Stimulated activated CD4-positive, alpha-beta T cell treated with anti-CD3 and anti-CD28 coated beads, Interleukin-2, amount 100 ng/mL, for 4 hours (primary cell): ENCODE results near the gene CTDSP2.
"Not testable (repeated sequence)": the region's sequence is repeated elsewhere in the genome, so short reads cannot be mapped to it uniquely, and the experiment has no call there.

ENCODE experiments used
- DNase-seq: peaks from one replicate; pipeline ENCODE4 v3.0.0-alpha.2; 2020; ENCODE audit warnings: low read depth

Gene CTDSP2, protein sequence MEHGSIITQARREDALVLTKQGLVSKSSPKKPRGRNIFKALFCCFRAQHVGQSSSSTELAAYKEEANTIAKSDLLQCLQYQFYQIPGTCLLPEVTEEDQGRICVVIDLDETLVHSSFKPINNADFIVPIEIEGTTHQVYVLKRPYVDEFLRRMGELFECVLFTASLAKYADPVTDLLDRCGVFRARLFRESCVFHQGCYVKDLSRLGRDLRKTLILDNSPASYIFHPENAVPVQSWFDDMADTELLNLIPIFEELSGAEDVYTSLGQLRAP

DNA sequence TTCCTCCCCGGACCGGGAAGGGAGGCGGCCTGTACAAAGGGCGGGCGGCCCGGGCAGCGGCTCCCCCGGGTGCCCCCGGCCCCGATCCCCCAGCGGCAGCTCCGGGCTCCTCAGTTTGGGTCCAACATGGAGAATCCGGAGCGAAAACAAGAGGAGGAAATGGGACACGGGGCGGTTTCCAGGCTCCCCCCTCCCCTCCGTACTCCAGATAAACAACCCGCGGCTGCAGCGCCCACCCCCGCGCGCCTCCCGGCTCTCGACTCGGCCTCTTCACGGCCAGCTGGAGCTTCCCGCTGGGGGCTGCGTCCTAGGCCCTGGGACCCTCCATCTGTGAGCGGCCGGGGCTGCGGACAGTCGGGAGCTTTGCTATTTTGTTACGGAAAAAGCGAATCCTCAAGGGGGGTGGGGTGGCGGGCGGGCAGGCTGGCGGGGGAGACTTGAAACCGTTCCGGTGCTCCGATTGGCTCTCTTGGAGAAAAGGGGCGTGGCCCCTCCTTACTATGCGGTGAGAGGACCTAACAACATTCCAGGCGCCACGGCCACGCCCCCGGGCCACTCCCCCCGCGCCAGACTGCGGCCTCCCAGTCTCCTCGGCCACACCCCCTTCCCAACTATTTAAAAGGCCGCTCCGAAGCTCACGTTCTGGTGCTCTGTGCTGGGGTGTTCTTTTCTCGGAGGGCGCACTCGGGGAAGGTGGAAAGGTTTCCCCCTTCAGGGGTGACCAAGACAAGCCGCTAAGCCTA is at the start of gene CTDSP2:
Gene CTDSP2, minus strand, starts transcription at position 153 of the 743 bp plus-strand sequence. CDS start 294 bp downstream, outside the sequence.
- DNase-seq, result peak; percentile 82

DNA sequence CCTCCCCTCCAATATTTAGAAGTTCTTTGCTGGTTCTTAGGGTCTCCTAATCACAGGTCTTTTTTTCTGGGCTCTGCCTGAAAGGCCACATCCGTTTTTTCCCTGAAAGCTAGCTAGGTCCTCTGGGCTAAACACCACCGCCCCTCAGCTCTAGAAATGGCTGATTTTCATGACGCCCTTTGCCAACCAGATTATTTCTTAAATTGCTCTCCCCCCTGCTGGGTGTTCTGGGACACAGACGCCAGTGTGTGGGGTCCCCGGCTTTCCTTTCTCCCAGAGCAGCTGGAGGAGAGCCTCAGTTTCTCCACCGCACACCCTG is 49.5 kb upstream of the CTDSP2 start:
- DNase-seq, result no peak

DNA sequence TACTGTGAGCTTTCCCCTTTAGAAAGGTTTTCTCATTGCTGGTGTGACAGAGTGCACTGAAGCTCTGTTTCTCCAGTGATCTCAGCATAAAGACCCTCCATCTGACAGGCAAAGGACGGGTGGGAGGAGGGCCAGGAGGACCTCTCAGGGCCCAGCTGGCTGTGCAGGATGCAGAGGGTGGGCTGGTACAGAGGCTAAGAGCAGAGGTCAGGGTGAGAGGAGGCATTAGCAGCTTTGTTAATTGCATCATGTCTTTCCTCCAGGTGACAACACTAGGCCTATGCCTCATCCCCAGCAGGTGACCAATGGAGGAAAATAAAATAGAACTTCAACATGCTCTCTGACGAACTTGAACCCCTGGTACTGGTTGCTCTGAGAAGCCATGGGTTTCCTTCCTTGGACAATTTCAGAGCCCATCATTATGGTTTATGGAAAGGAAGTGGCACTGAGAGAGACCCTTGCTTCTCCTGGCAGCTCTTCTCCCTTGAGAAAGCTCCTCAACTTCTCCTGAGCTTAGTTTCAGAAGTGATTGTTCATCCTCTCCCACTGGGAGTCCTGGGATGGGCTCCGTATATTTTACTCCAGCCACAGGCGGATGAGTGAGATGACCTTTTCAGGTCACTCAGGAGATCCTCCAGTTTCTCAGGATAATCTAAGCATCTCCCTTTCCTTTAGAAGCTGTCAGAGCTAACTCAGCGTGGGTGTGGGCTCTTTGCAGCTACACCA is 49.0 kb upstream of the CTDSP2 start:
- DNase-seq, result no peak

DNA sequence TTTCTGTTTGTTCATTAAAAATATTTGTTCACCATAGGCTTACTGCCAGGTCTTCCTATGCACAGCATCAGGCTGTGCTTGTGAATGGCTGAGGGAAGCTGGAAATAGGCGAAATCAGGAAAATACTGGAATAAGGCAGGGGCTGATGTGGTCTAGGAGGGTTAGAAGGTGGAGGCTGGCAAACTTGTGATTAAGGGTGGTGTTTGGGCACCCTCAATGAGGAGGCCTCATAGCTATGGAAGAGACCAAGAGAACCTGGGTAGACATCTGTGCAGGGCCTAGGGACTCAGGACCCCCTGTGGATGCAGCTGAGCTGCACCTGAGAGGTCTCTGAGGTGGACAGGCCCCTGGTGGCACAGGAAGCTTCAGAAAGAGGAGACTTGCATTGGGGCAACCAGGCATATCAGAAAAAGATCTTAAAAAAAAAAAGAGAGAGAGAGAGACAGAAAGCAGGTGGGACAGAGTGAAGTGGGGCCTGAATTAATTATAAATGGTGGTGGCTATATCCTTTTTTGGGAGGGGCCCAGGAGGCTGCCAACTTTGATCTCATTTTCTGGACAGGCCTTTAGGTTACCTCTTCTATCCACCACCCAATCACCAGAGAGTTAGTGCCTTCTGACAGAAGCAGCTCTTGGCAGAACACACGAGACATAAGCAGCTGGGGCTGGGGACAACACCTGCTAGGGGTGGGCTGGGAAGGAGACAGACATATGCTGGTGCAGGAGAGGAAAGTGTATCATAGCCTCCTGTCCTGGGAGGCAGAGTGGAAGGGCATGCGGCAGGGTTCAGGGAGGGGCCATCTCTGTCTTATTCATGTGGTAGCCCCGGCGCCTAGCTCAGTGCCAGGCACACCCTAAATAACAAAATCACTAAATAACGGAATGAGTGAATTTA is 48.1 kb upstream of the CTDSP2 start:
- DNase-seq, result no peak

DNA sequence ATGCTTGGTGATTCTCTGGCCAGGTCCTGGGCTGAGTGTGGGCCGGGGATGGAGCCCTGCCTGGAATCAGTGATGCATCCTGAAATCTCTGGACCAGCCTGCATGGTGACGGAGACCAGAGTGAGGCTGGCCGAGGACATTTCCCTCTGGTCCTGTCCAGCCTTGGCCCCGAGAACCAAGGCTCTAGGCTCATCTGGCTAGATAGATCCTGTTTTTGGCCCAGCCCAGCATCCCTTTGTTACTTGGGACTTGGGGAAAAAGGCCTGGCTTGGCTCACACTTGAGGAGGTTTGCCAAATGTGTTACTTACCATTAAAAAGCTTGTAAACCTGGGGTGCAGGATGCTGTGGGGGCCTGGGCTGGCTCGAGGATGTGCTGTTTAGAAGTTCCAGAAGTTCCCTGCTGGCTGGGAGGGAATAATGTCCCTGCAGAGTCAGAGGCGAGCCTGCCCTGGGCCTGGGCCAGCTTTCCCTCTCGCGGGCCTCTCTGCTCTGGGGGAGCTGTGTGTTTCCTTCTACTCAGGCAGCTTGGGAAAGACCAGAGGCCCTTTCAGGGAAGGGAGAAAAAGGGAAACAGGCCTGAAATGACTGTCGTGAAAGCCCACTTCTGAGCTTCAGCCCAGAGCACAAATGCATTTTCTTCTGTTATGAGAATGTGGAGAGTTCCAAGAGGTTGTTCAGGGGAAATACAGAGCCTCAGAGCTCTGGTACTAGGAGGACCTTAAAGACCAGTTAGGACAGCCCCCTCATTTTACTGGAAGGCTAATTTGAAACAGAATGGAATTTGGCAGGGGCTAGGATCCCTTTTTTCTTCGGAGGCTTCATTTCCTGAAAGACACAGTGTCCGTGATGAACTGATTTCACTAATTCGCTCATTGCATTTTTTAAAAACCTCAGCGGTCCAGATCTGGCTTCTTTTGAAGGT is 47.2 kb upstream of the CTDSP2 start:
- DNase-seq, result no peak

DNA sequence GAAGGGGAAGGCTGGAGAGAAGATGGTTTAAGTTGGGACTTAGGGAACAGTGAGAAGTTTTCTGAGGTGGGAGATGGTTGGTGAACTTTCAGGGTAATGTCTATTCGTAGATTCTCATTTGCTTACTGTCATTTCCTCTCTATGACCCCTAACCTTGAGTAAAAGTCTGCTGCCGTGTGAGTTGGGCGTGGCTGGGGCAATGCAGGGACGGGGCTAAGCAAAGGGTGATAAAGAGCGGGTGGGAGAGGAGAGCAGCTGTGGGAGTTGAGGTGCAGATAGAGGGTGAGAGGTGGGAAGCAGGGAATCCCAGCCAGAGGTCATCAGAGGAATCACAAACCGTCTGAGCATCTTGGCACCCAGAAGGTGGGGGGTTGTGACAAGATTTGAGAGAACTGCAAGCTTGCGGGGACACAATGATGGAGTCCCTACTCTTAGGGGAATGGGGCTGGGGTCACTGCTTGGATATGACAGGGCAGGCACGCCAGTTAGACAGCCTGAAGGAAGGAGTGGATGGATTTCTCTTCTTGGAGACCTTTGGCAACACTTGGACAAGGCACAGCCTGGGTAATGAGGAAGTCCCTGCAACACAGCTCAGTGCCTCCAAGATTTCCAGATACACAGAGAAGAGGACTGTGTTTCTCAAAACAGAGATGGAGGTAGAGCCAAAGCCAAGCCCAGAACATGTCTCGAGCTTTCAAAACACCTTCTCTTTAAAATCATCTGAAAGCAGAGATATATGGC is 45.9 kb upstream of the CTDSP2 start:
- no peak for DNase-seq

DNA sequence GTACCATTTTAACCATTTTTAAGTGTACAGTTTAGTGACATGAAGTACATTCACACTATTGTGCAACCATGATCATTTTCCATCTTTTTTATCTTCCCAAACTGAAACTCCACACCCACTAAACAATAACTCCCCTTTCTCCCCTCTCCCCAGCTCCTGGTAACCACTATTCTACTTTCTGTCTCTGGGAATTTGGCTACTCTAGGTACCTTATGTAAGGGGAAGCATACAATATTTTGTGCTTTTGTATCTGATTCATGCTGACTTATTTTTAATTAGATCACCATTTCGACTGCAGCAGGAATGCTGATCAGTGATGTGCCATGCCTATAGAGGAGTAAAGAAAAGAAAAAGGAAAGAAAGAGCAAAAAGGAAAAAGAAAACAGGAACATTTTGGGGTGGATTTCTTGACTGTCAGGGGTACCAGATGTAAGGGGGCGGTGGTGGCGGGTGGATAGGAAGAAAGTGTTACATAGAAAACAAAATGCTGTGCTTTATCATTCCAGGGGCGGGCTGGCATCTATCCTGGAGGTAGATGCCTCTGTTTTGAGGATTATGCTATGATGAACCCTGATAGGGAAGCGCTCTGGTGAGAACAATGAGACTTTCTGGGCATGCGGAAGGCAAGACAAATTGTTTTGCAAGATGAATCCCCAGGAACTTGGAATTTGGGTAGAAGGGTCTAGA is 45.2 kb upstream of the CTDSP2 start:
- DNase-seq, result no peak

DNA sequence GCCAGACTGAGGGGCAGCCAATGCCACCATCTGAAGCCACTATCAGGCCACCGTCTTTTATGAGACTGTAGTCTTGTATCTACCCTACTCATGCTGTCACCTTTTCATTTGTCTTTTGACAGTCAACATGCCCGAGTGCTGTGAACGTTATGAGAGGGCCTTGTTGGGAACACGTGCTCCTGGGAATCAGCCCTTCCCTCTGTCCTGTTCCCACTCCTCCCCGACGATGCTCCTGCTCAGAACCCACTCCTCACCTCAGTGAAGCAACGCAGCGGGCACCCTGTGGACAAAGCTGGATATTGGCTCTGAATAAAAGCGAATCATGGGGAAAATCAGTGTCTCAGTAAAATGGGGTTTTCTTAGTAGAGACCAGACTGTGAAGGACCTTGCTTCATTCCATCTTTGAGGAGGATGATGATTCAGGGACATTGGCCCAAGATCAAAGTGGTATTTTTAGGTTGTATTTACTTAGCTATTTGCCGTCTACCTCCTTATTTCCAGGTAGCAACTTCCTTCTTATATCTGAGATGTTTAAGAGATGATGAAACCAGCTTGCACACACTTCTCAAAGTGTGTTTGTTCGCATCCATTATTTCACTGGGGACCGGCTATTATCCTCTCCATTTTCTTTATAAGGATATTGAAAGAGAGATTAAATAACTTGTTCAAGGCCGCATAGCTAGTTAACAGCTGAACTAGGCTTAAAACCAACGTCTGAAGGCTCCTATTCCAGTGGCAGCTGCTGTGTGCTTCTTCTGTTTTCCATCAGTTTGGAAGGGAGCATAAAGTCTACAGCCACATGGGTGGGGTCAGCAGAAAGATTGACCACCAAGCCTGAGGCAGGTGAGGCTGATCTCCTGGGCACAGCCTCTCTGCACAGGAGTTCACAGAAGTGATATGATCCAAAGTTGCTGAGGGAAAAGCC is 43.9 kb upstream of the CTDSP2 start:
- DNase-seq, result no peak

DNA sequence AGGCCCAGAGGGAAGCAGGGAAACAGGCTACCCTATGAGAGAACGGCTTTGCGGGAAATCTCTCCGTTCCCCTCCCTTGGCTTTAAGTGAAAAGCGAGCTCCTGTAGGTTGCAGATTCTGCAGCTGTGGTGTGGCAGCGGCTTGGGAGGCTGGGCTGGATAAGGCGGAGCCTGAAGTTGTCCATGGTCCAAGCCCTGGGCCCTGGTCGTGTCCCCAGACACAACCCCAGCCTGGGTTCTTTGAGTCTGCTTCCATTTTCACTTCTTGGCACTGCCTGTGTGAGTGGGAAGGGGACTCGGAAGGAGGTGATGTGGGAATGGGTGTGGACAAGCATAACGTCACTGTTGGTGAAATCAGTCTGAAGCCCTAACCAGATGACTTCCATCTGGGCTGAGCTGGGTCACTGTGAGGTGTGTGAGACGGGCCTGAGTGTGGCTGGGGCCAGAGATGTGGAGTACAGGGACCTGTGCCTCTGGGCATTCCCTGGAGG is 43.0 kb upstream of the CTDSP2 start:
- DNase-seq, result no peak

DNA sequence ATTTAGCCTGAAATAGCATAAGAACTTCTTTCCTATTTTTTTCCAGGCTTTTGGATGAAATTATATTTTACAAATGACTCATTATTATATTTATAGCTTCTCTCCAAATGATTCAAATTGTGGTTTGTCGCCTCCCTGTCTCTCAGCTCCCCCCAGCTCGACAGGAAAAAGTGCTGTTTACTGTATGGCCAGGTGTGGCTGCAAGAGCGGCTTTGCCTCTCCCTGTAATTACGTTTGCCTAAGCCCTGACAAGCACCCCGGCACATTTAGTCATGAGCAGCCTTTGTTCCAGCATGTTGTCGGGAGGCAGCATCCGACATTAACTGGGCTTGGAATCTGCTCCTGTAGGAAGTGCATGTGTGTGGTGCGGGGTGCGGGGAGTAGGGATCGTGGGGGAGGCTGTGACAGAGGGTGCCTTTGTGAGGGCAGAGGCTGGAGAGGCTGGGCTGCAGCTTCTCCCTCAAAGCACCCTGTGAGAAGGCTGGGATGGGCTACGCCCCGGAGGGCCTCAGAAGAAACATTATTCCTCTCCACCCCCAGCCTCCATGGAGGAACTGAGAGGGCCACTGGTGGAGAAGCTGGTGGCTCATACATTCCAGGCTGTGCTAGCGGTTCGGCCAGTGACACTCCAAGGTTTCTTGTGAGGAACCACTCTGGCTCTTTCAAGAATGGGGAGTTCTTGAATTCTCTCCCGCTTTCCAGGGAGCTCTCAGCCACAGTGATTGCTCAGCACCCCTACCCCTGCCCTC is 42.1 kb upstream of the CTDSP2 start:
- no peak for DNase-seq

DNA sequence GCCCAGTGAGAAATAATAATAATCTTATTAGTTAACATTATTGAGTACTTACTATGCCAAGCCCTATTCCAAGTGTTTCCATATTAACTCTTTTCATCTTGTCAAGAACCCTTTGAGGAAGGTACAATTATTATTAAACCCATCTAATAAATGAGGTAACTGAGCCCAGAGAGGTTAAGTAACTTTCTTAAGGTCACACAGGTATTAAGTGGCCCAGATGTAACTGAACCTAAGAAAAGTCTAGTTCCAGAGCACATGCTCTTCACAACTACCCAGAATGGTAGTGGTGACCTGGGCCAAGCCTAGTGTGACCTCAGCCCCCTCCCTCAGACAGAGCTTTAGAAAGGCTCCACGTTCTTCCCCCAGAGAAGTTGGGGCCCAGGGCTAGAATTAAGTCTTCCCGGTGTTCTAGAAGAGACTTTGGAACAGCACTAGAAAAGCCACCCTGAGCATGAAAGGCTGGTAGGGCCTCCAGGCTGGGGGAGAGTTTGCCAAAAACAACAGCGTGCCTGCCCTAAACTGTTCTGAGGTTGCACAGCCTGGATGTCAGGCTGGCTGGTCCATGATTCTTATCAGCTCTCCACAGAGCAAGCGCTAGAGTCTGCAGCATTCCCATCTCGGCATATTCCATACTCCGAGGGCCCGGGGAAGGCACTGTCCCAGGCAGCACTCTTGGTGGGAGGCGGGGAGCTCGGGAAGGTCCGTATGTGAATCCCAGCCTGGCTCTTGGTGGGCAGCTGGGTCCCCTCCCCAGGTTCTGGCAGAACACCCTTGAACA is 41.3 kb upstream of the CTDSP2 start:
- DNase-seq, result no peak

DNA sequence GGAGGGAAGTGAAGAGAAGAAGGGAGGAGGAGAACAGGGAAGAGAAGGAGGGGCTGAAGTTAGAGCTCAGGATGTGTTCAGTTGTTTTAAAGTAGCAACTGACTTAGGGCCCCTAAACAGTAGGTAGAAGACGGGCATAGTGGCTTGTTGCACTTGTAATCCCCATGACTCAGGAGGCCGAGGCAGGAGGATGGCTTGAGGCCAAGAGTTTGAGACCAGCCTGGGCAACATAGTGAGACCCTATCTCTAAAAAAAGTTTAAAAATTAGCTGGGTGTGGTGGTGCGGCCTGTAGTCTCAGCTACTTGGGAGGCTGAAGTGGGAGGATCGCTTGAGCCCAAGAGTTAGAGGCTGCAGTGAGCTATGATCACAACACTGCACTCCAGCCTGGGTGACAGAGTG is 40.4 kb upstream of the CTDSP2 start:
- DNase-seq, result not testable (repeated sequence)

DNA sequence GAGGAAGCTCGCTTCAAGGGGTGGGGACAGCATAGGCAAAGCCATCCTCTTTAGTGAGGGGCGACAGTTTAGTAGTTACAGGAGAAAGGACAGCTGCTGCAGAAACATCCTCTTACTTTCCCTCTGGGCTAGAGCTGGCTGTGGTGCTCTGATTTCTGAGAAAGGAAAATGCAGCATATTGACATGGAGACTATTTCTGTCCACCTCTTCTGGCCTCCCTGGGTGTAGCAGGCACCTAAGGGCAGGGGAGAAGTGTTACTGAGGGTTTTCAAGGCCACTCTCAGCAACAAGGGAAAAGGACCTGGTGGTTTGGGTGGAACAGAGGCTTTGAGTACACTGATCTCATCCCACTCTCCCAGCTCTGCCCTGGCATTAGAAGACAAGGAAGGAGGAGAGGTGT is 40.0 kb upstream of the CTDSP2 start:
- DNase-seq, result no peak

DNA sequence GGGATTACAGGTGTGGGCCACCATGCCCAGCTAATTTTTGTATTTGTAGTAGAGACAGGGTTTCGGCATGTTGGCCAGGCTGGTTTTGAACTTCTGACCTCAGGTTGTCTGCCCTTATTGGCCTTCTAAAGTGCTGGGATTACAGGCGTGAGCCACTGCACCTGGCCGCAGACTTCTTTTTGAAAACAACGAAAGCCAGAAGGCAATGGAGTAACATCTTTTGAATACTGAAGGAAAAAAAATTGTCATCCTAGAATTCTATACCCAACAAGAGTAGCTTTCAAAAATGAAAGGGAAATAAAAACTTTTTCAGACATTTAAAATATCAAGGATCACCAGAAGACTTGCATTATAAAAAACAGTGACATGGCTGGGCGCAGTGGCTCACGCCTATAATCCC is 38.7 kb upstream of the CTDSP2 start:
- no peak for DNase-seq

DNA sequence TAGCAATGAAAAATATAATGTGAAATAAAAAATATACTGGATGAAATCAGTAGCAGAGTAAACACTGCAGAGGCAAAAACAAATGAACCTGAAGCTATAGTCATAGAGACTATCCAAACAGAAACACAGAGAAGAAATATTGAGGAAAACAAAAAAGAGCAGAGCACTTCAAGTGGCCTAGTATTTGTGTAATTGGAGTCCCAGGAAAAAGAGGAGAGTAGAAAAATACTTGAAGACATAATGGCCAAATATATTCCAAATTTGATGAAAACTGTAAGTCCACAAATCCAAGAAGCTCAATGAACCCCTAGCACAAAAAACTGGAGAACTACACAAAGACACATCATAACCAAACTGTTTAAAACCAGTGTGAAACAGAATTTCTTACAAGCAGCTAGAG is 37.2 kb upstream of the CTDSP2 start:
- no peak for DNase-seq

DNA sequence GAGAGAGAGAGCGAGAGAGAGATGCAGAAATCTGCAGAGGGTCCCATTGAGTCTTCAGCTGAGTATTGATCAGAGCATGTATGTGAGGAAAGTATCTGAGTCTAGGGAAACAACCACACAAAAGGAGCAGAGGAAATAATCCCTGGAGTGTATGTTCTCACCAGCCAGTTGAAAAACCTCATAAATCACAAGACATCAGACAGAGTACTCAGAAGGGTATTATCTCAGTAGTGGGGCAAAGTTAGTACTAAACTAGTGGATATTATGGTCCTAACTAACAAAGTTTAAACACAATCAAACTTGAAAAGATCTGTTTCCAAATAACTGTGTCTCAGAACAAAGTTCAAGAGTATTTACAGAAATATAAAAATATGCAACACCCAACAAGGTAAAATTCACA is 36.5 kb upstream of the CTDSP2 start:
- DNase-seq, result no peak

DNA sequence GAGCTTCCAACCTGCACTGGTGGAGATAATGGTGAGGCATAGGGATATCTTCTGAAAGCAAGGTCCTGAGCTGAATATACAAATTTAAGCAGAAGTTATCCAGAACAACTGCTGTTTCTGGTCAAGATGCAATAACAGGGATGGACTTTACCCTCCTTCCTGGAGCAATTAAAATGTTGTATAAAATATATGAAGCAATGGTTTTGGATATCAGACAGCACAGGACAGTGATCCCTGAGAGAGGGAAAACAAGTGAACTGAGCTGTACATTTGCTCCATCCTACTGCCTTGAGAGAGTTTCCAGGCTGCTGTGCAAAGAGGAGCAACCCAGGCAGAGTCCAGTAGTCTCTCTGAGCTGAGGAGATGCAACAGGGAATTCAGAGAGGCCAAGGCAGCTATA is 36.0 kb upstream of the CTDSP2 start:
- no peak for DNase-seq
